NCI-H1092 (cell line): Measurements from ENCODE around the gene PLPP1.

ENCODE experiments used
- DNase-seq: peaks from one replicate; lab custom pipeline; 2025; lab: John Stamatoyannopoulos, UW

Gene PLPP1

DNA sequence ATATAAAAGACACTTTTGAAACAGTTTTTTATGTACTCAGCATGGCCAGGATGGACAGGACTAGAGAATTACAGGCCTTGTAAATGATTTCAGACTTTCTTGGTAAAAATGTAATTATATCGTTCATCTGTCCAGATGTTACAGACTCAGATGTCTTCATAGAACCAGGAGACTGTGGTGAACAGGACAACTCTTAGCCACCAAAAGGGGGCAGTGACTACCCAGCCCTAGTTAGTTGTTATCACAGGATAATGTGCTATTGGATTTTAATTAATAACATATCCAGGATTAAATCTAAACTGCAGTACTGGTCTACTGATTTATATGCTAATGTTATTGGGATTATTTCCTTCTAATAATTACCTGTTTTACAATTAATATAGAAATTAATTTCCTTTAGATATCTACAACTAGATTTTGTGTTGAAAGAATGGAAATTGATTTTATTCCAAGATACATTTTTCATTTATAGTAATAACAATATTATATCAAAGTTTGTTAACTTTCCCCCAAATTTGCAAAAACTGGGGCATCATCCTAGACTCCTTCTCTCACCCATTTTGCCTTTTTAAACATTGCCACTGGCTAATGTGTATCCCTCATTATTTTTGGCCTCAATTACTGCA is 127.6 kb downstream of the PLPP1 start:
- no peak for DNase-seq

DNA sequence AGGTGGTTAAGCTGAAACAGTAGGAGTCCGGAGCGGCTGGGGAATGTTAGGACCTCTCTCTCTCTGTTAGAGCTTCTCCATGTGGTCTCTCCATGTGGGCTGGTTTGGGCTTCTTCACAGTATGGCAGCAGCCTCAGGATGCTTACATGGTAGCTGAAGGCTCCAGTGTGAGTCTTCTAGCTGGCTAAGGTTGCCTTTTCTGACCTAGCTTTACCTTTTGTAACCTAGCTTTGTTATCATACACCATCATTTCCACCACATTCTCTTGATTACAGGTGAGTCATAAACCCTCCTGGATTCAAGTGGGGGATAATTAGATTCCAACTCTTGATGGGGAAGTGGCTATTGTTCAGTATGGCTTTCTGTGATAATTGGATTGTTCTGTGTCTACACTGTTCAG is 128.5 kb downstream of the PLPP1 start:
- DNase-seq, result no peak

DNA sequence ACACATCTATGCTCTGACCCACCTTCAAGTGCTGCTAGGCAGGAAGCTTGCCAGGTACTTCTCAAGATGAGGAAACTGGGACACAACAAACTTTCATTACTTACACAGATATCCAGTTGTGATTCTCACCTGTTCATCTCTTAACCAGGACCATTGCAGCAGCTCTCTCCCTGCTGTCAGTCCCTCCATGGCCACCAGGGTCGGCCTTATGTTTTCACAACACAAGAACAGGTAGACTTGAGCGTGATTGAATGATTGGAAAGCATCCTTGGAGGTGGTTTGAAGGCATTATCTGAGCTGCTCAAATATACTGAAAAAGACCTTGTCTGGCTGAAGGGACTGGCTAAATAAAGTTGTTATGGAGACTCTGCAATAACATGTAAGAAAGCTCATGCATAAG is 132.6 kb downstream of the PLPP1 start:
- DNase-seq, result no peak

DNA sequence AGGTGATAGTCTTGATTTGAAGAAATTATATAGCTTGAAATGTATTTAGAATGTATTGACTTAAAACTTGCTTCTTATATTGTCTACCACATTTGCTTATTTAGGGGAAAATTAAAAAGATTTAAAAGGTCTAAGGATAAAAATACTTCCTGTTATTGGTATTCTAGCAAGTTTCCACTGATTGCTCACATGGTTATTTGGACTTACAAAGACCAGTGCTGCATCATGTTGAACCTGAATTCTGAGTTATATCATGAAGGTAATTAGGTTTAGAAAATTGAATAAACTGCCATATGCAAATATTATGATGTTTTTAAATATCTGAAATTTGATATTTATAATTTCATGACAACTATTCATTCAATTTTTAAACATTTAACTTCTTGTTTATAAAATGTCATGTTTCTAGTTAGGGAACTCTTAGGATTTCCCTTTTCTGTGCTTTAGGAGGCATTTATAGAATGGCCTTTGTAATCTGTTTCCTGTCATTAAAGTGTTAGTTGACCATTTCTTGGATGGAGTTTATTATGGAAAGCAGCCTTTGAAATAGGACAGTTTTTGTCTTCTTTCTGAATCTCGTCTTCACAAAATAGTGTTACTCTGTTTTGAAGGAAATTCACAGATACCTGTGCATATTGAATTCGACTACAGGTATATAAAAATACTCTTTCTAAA is 141.1 kb downstream of the PLPP1 start:
- no peak for DNase-seq

DNA sequence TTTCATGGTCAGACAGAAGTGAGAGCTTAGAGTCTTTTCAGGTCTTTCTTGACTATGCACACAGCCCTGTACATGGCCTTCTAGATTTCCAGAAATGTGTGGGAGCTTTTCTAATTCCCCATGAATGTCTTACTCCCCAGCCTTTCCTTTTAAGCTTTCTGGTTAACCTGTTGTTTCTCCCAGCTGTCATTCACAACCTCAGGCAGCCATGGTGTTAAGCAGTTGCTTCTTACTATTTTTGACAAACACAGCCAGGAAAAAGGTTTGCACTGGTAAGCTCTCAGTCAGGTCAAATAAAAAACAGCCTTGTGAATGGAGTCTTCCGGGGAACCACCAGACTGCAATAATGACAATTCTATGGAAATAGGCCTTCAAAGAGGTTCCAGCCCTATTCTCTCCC is 142.1 kb downstream of the PLPP1 start:
- no peak for DNase-seq

DNA sequence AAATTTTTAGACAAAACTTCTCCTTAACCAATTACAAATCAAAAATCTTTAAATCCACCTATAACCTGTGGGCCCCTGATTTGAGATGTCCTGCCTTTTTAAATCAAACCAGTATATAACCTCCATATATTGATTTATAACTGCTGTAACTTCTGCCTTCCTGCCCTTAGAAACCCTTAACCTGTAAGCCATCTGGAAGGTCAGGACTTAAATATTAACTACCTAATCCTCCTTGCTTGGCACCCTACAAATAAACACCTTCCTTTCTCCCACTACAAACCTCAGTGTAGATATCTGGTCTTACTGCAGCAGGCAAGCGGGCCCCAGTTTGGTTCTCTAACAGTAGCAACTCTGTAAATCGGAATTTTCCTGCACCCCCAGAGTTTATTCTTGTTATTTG is 143.1 kb downstream of the PLPP1 start:
- DNase-seq, result no peak

DNA sequence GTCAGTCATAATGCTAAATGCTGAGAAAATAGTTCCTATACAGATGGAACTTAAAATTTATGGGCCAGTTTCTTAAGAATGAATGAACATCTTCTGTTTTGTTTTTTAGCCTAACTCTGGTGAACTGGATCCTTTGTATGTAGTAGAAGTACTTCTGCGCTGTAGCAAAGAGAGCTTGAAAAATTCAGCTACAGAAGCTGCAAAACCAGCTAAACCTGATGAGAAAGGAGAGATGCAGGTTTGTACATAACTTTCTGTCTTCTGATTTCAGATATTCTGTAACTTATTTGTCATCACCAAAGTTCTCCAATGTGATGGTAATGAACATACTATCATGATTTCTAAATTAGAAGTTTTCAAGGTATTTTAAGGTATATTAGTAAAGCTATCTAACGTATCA is 146.9 kb downstream of the PLPP1 start:
- no peak for DNase-seq

DNA sequence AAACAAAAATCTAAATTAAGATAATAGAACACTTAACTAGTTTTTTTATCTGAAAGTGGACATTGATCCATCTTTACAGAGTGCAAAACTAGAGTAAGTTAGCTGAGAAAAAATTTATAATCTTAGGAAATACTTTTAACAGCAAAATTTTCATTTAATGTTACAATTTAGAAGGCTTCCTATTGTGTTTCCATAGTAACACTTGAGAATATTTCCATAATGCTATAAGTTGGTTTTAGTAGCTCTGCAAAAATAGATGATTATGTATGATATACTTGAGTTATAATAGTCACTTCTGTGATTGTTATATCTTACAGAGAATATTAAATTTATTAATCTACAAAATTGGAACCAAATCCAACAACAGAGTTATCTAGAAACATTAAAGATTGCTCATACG is 148.4 kb downstream of the PLPP1 start:
- no peak for DNase-seq

DNA sequence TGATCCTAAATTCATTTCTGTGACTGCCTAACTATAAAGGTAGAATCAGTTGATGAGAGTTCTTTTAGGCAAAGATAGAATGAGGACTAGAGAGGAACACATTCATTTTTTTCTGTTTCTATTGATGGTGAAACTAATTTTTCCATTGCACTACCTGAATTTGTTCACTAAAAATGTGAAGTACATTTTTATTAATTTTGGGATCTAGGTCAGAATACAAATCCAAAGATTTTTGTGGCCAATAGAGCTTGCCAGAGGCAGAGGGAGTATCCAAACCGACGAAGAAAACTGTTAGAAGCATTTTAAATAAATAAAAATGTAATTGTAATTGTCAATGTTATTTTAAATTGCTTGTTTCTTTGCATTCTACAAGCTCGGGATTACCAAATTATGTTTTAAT is 148.9 kb downstream of the PLPP1 start:
- no peak for DNase-seq

DNA sequence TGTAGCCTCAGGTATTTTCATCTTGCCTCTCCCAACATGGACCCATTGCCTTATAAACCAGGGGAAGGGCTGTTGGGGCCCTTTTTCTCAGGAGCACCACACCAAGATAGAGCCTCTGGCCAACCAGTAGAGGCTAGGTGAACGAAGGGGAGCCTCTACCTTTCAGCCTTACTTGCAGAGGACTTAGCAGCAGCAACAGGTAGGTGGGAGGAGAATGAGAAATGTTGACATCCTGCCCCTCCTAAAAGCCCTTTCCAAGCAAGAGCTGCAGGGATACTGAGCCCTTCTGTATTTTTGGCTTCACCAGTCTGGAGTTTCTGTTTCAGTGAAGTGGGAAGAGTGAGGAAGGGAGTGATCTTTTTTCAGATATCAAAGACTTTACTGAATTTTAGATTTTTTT is 149.5 kb downstream of the PLPP1 start:
- no peak for DNase-seq

DNA sequence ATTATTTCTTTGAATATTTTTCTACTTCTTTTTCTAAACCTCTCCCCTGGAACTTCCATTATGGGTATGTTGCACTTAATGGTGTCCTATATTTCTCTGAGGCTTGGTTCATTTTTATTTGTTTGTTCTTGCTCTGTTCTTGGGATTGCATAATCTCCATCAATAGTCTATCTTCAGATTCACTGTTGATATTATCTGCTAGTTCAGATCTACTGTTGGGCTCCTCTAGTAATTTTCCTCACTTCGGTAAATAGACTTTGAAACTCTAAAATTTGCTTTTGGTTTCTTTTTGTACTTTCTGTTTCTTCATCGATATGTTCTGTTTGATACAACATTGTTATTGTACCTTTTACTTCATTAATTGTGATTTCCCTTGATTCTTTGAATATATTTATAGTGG is 150.7 kb downstream of the PLPP1 start:
- no peak for DNase-seq

DNA sequence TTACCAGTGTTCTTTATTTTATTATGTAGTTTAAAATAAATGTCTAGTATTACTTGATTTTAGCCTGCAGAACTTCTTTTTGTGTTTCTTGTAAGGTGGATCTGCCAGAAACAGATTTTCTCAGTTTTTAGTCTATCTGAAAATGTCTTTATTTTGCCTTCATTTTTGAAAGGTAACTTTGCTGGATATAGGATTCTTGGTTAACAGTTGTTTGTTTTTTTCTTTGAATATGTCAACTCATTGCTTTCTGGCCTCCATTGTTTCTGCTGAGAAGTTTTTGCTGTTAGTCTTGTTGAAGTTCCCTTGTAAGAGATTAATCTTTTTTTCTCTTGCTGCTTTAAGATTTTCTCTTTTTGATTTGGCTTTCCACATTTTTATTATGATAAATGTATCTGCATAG is 151.5 kb downstream of the PLPP1 start:
- no peak for DNase-seq

DNA sequence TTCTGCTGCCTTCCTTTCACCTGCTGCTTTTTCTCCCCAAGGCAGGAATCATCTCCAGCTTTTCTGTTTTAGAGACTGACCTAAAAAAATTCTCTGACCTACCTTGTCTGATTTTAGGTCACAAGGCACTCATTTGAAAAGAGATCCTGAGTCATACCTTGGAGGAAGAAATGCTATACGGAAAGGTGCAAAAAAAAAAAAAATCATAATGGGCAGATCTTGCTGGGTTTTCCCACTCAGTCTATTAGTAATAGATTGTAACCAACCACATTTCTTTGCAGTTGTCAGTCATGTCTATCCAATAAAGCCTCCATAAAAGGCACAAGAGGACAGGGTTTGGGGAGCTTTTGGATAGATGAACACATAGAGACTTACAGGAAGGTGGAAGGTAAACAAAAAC is 157.0 kb downstream of the PLPP1 start:
- no peak for DNase-seq
